Sigmoid colon (tissue), 4 donors: ENCODE measurements around the gene RFFL.

Experiments
- CTCF ChIP-seq, 4 experiments: fragments of 450-650 bp in 3 of 4; fragments of 200-600 bp in 1 of 4; IDR thresholded peaks; one replicate each; pipeline ENCODE4 v1.5.1; 2016 to 2019; ENCODE audit warnings: antibody characterized with exemption in 4 of 4, mild to moderate bottlenecking in 3 of 4, moderate library complexity in 2 of 4
- EP300 ChIP-seq, 4 donors: sonication (generic); formaldehyde crosslinking; IDR thresholded peaks; one replicate each; pipeline ENCODE4 v1.6.1; 2017; ENCODE audit warnings: antibody characterized with exemption in 4 of 4
- POLR2A ChIP-seq, 2 donors: fragments of 450-650 bp; IDR thresholded peaks; one replicate each; pipeline ENCODE4 v1.6.1; 2016; ENCODE audit warnings: antibody characterized with exemption in 2 of 2, mild to moderate bottlenecking in 2 of 2, moderate library complexity in 2 of 2
- POLR2AphosphoS5 ChIP-seq, 4 donors: sonication (generic); formaldehyde crosslinking; IDR thresholded peaks; one replicate each; pipeline ENCODE4 v1.6.1; 2017; ENCODE audit warnings: antibody characterized with exemption in 4 of 4

- no peak for TF ChIP-seq CTCF (IDR thresholded peaks at IDR 0.05)
- no peak for TF ChIP-seq EP300 (IDR thresholded peaks at IDR 0.05)
- TF ChIP-seq POLR2A (IDR thresholded peaks at IDR 0.05): no peak
- no peak for TF ChIP-seq POLR2AphosphoS5 (IDR thresholded peaks at IDR 0.05)
Observed at GRCh38 chr17:35079547-35080423, 16.3 kb upstream of the RFFL start.
